Endodermal cell (in vitro differentiated cells): ENCODE data around the gene FBLN2. TPM values are rescaled to one million over a fixed set of nuclear protein-coding genes. Genes with fewer than 3 reads are reported as not detected.

Source experiments
- DNase-seq: peaks from one replicate; pipeline ENCODE4 v3.0.0-alpha.2; 2017
- H3K27ac ChIP-seq: 2 replicates; pipeline ENCODE4 v1.5.1; 2013; ENCODE audit warnings: mild to moderate bottlenecking, low read depth, low read length, moderate library complexity
- H3K27me3 ChIP-seq: 2 replicates; pipeline ENCODE4 v1.6.1; 2013; ENCODE audit warnings: mild to moderate bottlenecking, low read length, moderate library complexity; ENCODE audit not compliant: insufficient read depth, control insufficient read depth, poor library complexity, severe bottlenecking
- H3K36me3 ChIP-seq: 2 replicates; pipeline ENCODE4 v1.7.0; 2013; ENCODE audit warnings: mild to moderate bottlenecking, low read length, moderate library complexity; ENCODE audit not compliant: control insufficient read depth, insufficient read depth
- H3K4me1 ChIP-seq: one replicate; pipeline ENCODE4 v1.7.0; 2013; ENCODE audit warnings: low read length; ENCODE audit not compliant: control insufficient read depth, insufficient read depth
- H3K4me3 ChIP-seq: 2 replicates; pipeline ENCODE4 v1.5.1; 2013; ENCODE audit warnings: mild to moderate bottlenecking, low read length, moderate library complexity
- H3K9ac ChIP-seq: 2 replicates; pipeline ENCODE4 v1.6.1; 2013; ENCODE audit warnings: mild to moderate bottlenecking, low read length, moderate library complexity; ENCODE audit not compliant: poor library complexity, severe bottlenecking; ENCODE audit errors: extremely low read depth
- H3K9me3 ChIP-seq: 2 replicates; pipeline ENCODE4 v1.6.1; 2013; ENCODE audit warnings: mild to moderate bottlenecking, low read length, moderate library complexity; ENCODE audit not compliant: control insufficient read depth
- H3K27ac Mint-ChIP-seq: 2 replicates; pipeline ENCODE4 v1.8.0; 2020; ENCODE audit warnings: mixed read lengths
- H3K27me3 Mint-ChIP-seq: 2 replicates; pipeline ENCODE4 v1.8.0; 2021; ENCODE audit warnings: mild to moderate bottlenecking, mixed read lengths; ENCODE audit not compliant: insufficient read depth
- H3K36me3 Mint-ChIP-seq: 2 replicates; pipeline ENCODE4 v1.8.0; 2020; ENCODE audit warnings: low read depth, mixed read lengths
- H3K4me1 Mint-ChIP-seq: 2 replicates; pipeline ENCODE4 v1.8.0; 2020; ENCODE audit warnings: mixed read lengths
- H3K4me3 Mint-ChIP-seq: 2 replicates; pipeline ENCODE4 v1.8.0; 2020; ENCODE audit warnings: mild to moderate bottlenecking, moderate library complexity, mixed read lengths
- H3K9me3 Mint-ChIP-seq: 2 replicates; pipeline ENCODE4 v1.8.0; 2020; ENCODE audit warnings: mild to moderate bottlenecking, mixed read lengths
- CTCF ChIP-seq: fragments of 200-600 bp; sonication (generic); conservative IDR thresholded peaks from 2 replicates; pipeline ENCODE4 v1.5.0; 2021; ENCODE audit warnings: antibody characterized with exemption, mild to moderate bottlenecking
- WGBS, 2 experiments: methylation state at CpG; one replicate each; pipeline versions ENCODE4 v1.1.5 to v1.1.7; 2013; ENCODE audit warnings: missing lambda C conversion rate in 2 of 2, mixed read lengths in 1 of 2; ENCODE audit not compliant: insufficient coverage in 1 of 2, insufficient read length in 1 of 2; 5-methylcytosine and 5-hydroxymethylcytosine counted together
- total RNA-seq, 2 donors: library from RNA; stranded (reverse); fragmentation: NEBNext Ultra II Directional in 1 of 2; extraction: Animal tissue kit (Norgen Biotek cat#: 25700) in 1 of 2; gene quantifications; 2 replicates in 1 of 2; 3 replicates in 1 of 2; pipeline ENCODE4 v1.2.1, GENCODE V29; 2021

FBLN2 gene
- total RNA-seq, 2 donors from 2014 or later = 86.1 to 136 TPM

GRCh38 chr3:13651057-13651400, 102.1 kb downstream of the FBLN2 start:
- no peak for DNase-seq
- Mint-ChIP-seq H3K9me3 (no peaks in the 10 kb centered on the region), H3K4me3 (no peak overlapping the region), H3K4me1 (peaks cover 13% of the 10 kb centered on the region), H3K27me3 (peaks cover 31% of the 10 kb centered on the region), H3K27ac (no peak overlapping the region), H3K36me3 (no peaks in the 10 kb centered on the region)
- no peaks in the 10 kb centered on the region for H3K9me3 ChIP-seq
- H3K36me3 ChIP-seq = no peaks in the 10 kb centered on the region
- H3K4me1 ChIP-seq = peaks cover 3% of the 10 kb centered on the region
- TF ChIP-seq CTCF = no peak
- H3K27me3 ChIP-seq = peaks cover 22% of the 10 kb centered on the region
- H3K27ac ChIP-seq = no peak overlapping the region
- H3K9ac ChIP-seq = peak overlapping the region; percentile 41
- H3K4me3 ChIP-seq = no peak overlapping the region
- WGBS, 2 experiments = 93 to 95% methylated on average over 8 to 9 of the region's 9 CpGs

- no peak overlapping the region for H3K4me3 Mint-ChIP-seq
- no peaks in the 10 kb centered on the region for H3K36me3 Mint-ChIP-seq
These were observed 103.0 kb downstream of the FBLN2 start for GRCh38 chr3:13651775-13652428.

GRCh38 chr3:13652728-13653127, 103.8 kb downstream of the FBLN2 start:
- no peak for TF ChIP-seq CTCF
- no peaks in the 10 kb centered on the region for H3K36me3 ChIP-seq
- Mint-ChIP-seq H3K4me1 (peaks cover 13% of the 10 kb centered on the region), H3K9me3 (no peaks in the 10 kb centered on the region), H3K27me3 (peaks cover 48% of the 10 kb centered on the region), H3K4me3 (no peak overlapping the region), H3K36me3 (no peaks in the 10 kb centered on the region), H3K27ac (no peak overlapping the region)
- H3K4me3 ChIP-seq = no peak overlapping the region
- H3K4me1 ChIP-seq = peaks cover 3% of the 10 kb centered on the region
- WGBS, 2 experiments = 90 to 100% methylated on average over 1 to 4 of the region's 4 CpGs
- H3K9ac ChIP-seq = no peak overlapping the region
- peaks cover 38% of the 10 kb centered on the region for H3K27me3 ChIP-seq
- H3K27ac ChIP-seq = no peak overlapping the region
- no peak for DNase-seq
- H3K9me3 ChIP-seq = no peaks in the 10 kb centered on the region

More at GRCh38 chr3:13651775-13652428, 103.0 kb downstream of the FBLN2 start:
- H3K9me3 ChIP-seq = no peaks in the 10 kb centered on the region
- H3K27me3 ChIP-seq = peaks cover 30% of the 10 kb centered on the region
- no peak for TF ChIP-seq CTCF
- H3K27ac ChIP-seq = no peak overlapping the region
- H3K36me3 ChIP-seq = no peaks in the 10 kb centered on the region
- no peaks in the 10 kb centered on the region for H3K9me3 Mint-ChIP-seq
- no peak overlapping the region for H3K9ac ChIP-seq
- no peak for DNase-seq
- no peak overlapping the region for H3K27ac Mint-ChIP-seq
- H3K4me3 ChIP-seq = no peak overlapping the region
- H3K27me3 Mint-ChIP-seq = peaks cover 40% of the 10 kb centered on the region
- peaks cover 13% of the 10 kb centered on the region for H3K4me1 Mint-ChIP-seq
- peaks cover 3% of the 10 kb centered on the region for H3K4me1 ChIP-seq
- WGBS, 2 experiments = 77 to 88% methylated on average over 4 to 12 of the region's 12 CpGs
